Measurements from ENCODE around the gene UBE2H.

DNA sequence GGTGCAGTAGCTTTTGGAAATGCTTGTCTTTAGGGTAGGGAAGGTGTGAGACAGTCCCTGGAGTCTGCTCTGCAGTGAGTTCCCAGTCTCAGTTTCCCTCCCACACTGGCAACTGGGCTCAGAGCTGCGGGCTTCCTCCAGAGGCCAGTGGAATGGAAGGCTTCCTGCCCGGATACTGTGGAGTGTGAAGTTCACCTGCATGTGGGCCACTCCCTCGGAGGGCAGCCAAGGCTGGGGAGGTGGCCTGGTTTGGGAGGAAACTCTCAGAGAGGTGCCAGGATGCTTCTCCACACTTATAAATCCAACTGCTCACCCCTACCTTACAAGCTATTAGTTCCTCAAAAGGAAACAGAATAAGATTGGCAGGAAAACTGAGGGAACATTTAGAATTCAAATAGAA, 18.1 kb upstream of the UBE2H start:
- TF ChIP-seq, protein P1, sequence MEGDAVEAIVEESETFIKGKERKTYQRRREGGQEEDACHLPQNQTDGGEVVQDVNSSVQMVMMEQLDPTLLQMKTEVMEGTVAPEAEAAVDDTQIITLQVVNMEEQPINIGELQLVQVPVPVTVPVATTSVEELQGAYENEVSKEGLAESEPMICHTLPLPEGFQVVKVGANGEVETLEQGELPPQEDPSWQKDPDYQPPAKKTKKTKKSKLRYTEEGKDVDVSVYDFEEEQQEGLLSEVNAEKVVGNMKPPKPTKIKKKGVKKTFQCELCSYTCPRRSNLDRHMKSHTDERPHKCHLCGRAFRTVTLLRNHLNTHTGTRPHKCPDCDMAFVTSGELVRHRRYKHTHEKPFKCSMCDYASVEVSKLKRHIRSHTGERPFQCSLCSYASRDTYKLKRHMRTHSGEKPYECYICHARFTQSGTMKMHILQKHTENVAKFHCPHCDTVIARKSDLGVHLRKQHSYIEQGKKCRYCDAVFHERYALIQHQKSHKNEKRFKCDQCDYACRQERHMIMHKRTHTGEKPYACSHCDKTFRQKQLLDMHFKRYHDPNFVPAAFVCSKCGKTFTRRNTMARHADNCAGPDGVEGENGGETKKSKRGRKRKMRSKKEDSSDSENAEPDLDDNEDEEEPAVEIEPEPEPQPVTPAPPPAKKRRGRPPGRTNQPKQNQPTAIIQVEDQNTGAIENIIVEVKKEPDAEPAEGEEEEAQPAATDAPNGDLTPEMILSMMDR (IDR thresholded peaks at IDR 0.05): no peak
- no peak for TF ChIP-seq POLR2A (IDR thresholded peaks at IDR 0.05)
